ENCODE results near the gene GRIA4. TPM values are rescaled to one million over a fixed set of nuclear protein-coding genes. Genes with fewer than 3 reads are reported as not detected.

Gene GRIA4
- total RNA-seq, 6 donors from 2014 or later: not detected

DNA sequence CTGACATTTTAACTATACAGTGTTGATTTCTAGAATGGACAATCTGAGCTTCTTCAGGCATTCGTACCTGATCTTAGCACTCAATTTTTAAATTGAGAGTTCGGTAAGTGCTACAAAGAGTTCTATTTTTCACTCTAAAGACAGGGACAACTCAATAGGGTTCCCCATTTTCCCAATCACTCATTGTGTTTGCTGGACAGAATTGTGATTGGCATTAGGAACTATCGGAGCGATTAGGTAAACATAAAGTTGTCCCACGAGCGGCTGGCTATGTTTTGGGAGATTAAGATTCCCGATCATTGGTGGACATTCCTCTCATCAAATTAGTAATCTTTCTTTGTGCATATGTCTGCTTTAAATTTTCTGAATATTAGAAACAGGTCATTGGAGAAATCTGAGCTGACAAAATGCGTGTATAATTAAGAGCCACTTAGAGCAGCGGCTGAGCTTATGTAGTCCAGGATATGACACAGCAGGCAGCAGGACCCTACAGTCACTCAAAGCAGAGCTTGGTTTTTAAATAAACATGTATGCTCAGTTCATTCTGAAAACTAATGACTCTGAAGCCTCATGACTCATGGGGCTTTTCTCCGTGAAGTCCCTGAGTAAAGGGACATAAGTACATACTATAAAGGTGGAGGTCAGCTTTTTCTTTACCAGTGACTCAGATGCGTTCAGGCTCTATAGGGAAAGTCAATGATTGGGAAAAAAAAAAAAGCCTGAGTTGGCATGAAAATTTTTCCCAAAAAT lies 109.4 kb downstream of the GRIA4 start:
- H3K27ac ChIP-seq: no peak overlapping the region
- no peaks in the 10 kb centered on the region for H3K9me3 ChIP-seq
- ATAC-seq (ENCODE audit: low FRiP score in 2 of 2): no peak
- 79 to 82% methylated on average over 11 of the region's 11 CpGs for WGBS, 2 donors
- DNase-seq: no peak
- H3K27me3 ChIP-seq: no peaks in the 10 kb centered on the region
- TF ChIP-seq EP300 (IDR thresholded peaks at IDR 0.05) (no peak), POLR2A (IDR thresholded peaks at IDR 0.05) (no peak), POLR2AphosphoS5 (IDR thresholded peaks at IDR 0.05) (no peak), CTCF (IDR thresholded peaks at IDR 0.05) (no peak)
- no peaks in the 10 kb centered on the region for H3K36me3 ChIP-seq
- no peak overlapping the region for H3K4me3 ChIP-seq
- no peaks in the 10 kb centered on the region for H3K4me1 ChIP-seq

- no peaks in the 10 kb centered on the region for H3K36me3 ChIP-seq
- no peak overlapping the region for H3K27ac ChIP-seq
- no peaks in the 10 kb centered on the region for H3K27me3 ChIP-seq
- WGBS, 2 donors: 82 to 84% methylated on average over 2 of the region's 2 CpGs
- no peaks in the 10 kb centered on the region for H3K9me3 ChIP-seq
- ATAC-seq (ENCODE audit: low FRiP score in 2 of 2) (no peak), DNase-seq (no peak)
- H3K4me1 ChIP-seq: no peaks in the 10 kb centered on the region
- no peak for TF ChIP-seq EP300 (IDR thresholded peaks at IDR 0.05)
- H3K4me3 ChIP-seq: no peak overlapping the region
These were observed 110.2 kb downstream of the GRIA4 start for GRCh38 chr11:105720096-105720495.

GRCh38 chr11:105723269-105723668 lies 113.4 kb downstream of the GRIA4 start:
- TF ChIP-seq POLR2AphosphoS5 (IDR thresholded peaks at IDR 0.05) (no peak), CTCF (IDR thresholded peaks at IDR 0.05) (no peak), EP300 (IDR thresholded peaks at IDR 0.05) (no peak), POLR2A (IDR thresholded peaks at IDR 0.05) (no peak)
- ATAC-seq (ENCODE audit: low FRiP score in 2 of 2) (no peak), DNase-seq (no peak)
- Histone ChIP-seq H3K27me3 (no peaks in the 10 kb centered on the region), H3K4me1 (no peaks in the 10 kb centered on the region), H3K36me3 (no peaks in the 10 kb centered on the region), H3K9me3 (peaks cover 0 to 4% (median 0%) of the 10 kb centered on the region in 4 donors), H3K27ac (no peak overlapping the region), H3K4me3 (no peak overlapping the region)
- WGBS, 2 donors: 84 to 92% methylated on average over 3 of the region's 3 CpGs

GRCh38 chr11:105732611-105733010 lies 122.7 kb downstream of the GRIA4 start:
- Histone ChIP-seq H3K9me3 (no peaks in the 10 kb centered on the region), H3K4me1 (no peaks in the 10 kb centered on the region), H3K27ac (no peak overlapping the region), H3K4me3 (no peak overlapping the region), H3K36me3 (no peaks in the 10 kb centered on the region), H3K27me3 (no peaks in the 10 kb centered on the region)
- 80 to 88% methylated on average over 3 of the region's 3 CpGs for WGBS, 2 donors
- ATAC-seq (ENCODE audit: low FRiP score in 2 of 2) (no peak), DNase-seq (no peak)
- TF ChIP-seq CTCF (IDR thresholded peaks at IDR 0.05) (no peak), POLR2A (IDR thresholded peaks at IDR 0.05) (no peak), EP300 (IDR thresholded peaks at IDR 0.05) (no peak), POLR2AphosphoS5 (IDR thresholded peaks at IDR 0.05) (no peak)

GRCh38 chr11:105734426-105734825 lies 124.6 kb downstream of the GRIA4 start:
- no peaks in the 10 kb centered on the region for H3K27me3 ChIP-seq
- no peaks in the 10 kb centered on the region for H3K9me3 ChIP-seq
- WGBS, 2 donors: 86 to 93% methylated on average over 1 of the region's 1 CpG
- no peak overlapping the region for H3K27ac ChIP-seq
- TF ChIP-seq POLR2AphosphoS5 (IDR thresholded peaks at IDR 0.05) (no peak), CTCF (IDR thresholded peaks at IDR 0.05) (no peak), EP300 (IDR thresholded peaks at IDR 0.05) (no peak), POLR2A (IDR thresholded peaks at IDR 0.05) (no peak)
- ATAC-seq (ENCODE audit: low FRiP score in 2 of 2): no peak
- H3K4me3 ChIP-seq: no peak overlapping the region
- no peaks in the 10 kb centered on the region for H3K36me3 ChIP-seq
- H3K4me1 ChIP-seq: no peaks in the 10 kb centered on the region
- DNase-seq: no peak

All from upper lobe of left lung (tissue), 6 donors.